ENCODE results near the gene GNG2. TPM values are rescaled to one million over a fixed set of nuclear protein-coding genes. Genes with fewer than 3 reads are reported as not detected.

The GNG2 gene
- total RNA-seq (2011; cell fraction: chromatin; rRNA removed; ENCODE audit: low replicate concordance) = not detected in 2 replicates
- not detected in 2 replicates for total RNA-seq (2011; cell fraction: nucleolus; rRNA removed)
- not detected in 2 replicates for total RNA-seq (2011; cell fraction: nucleoplasm; rRNA removed)
- not detected in 2 replicates for total RNA-seq (2014; rRNA removed)
- not detected in 2 replicates for total RNA-seq (2014; rRNA removed; fragmentation: Illumina TruSeq; extraction: Trizol)
- total RNA-seq (2015; rRNA removed; fragmentation: Illumina TruSeq; extraction: Trizol) = not detected in 2 replicates
- 0.18 TPM in 1 of 2 replicates, not detected in the other for total RNA-seq (2021)
- 0.12 TPM in 1 of 2 replicates, not detected in the other for polyA plus RNA-seq (2011; rRNA removed)
- polyA plus RNA-seq (2011; cell fraction: cytosol; rRNA removed) = not detected in 2 replicates
- polyA plus RNA-seq (2011; cell fraction: nucleus; rRNA removed) = not detected in 2 replicates
- polyA plus RNA-seq (2012) = 0.07 TPM in 1 of 2 replicates, not detected in the other
- polyA plus RNA-seq (2014; fragmentation: Illumina TruSeq; extraction: Trizol) = not detected in 2 replicates
- not detected for polyA plus RNA-seq (2014; fragmentation: Nextera tagmentation; extraction: Ambion mirVana)
- not detected in 2 replicates for polyA plus RNA-seq (2014; rRNA removed)
- polyA minus RNA-seq (2011; rRNA and poly(A)+ RNA removed) = not detected in 2 replicates
- not detected in 2 replicates for polyA minus RNA-seq (2011; cell fraction: cytosol; rRNA and poly(A)+ RNA removed)
- not detected in 2 replicates for polyA minus RNA-seq (2011; cell fraction: nucleus; rRNA and poly(A)+ RNA removed)
- Bru-seq, nascent RNA = percentile 3 among the genes with signal in this experiment
- BruChase-seq, experiment 1, labeled RNA remaining after a 2-hour chase = percentile 5 among the genes with signal in this experiment
- BruChase-seq, experiment 2, labeled RNA remaining after a 6-hour chase = percentile 11 among the genes with signal in this experiment
- long read RNA-seq, experiment 1 = 0 reads
- long read RNA-seq, experiment 2 = 0 reads
- long read RNA-seq, experiment 3 = 0 reads

DNA sequence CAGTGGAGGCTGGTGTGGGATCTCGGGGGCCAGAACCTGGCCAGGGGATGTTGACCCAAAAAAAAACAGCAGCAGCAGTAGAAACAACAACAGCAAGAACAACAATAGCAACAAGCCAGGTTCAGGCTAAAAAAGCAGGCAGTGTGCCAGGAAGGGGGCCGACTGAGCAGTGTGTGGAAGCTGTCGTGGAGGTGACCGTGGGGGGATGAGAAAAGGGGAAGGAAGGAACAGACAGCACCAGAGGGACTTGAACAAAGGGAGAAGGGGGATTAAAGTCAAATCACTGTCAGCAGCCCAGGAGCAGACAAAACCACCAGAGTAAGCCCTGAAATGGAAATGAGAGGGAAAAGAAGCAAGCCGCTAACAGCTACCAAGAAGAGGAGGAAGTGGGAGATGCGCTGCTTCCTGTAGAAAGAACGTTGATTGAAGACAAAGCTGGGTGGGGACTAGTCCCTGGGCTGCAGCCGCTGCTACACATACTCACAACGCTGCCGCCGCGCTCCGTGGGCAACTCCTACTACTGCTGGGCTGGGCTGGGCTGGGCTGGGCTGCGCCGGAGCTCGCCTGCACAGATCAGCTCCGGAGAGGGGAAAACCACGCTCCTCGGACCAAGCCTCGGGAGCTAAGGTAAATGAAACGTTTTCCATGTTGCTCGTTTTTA is at the start of gene GNG2:
Gene GNG2, plus strand, starts transcription at position 449 of the 661 bp plus-strand sequence. CDS start 90,067 bp downstream, outside the sequence.
- DNase-seq (ENCODE audit: extremely low read depth in 1 of 4, low spot score in 3 of 4) (peak in 1 of 4 experiments; percentile 3), ATAC-seq (peak; percentile 54; the same call in 2 of the 3 replicates), FAIRE-seq (no peak)
- Histone ChIP-seq H3K4me1 (replicated peaks in 1 of 2; ENCODE audit: control insufficient read depth in 2 of 2, insufficient read depth in 2 of 2, low read length in 2 of 2) (peaks cover 0 to 4% of the 10 kb centered on the region in 2 experiments; a peak in 1 of 5 replicates), H3K36me3 (ENCODE audit: control insufficient read depth, insufficient read depth, low read length) (no peaks in the 10 kb centered on the region), H2AFZ (ENCODE audit: low read depth, low read length) (no peak within 1 kb of the TSS), H3K4me2 (ENCODE audit: insufficient read depth, low read length) (no peak within 1 kb of the TSS), H3K9me3 (replicated peaks; ENCODE audit: control insufficient read depth, insufficient read depth, low read depth, low read length) (no peaks in the 10 kb centered on the region), H3K27me3 (ENCODE audit: control insufficient read depth in 2 of 2, insufficient read depth in 2 of 2, low read length in 2 of 2) (peaks cover 2 to 9% of the 10 kb centered on the region in 2 experiments; a peak in 2 of 5 replicates), H3K9ac (ENCODE audit: insufficient read depth in 1 of 2, low read depth in 2 of 2, low read length in 2 of 2) (no peak within 1 kb of the TSS), H4K20me1 (replicated peaks; ENCODE audit: control insufficient read depth, insufficient read depth, low read length) (no peaks in the 10 kb centered on the region), H3K4me3 (no peak within 1 kb of the TSS), H3K27ac (ENCODE audit: extremely low read depth, low read depth, low read length) (no peak within 1 kb of the TSS), H3K9me1 (ENCODE audit: control insufficient read depth, insufficient read depth, low read length) (no peaks in the 10 kb centered on the region), H3K79me2 (ENCODE audit: control insufficient read depth, insufficient read depth, low read length) (no peaks in the 10 kb centered on the region)
- intact Hi-C loops (cut with micrococcal nuclease) (no loop called here), in situ Hi-C loops (cut with MboI) (no loop called here)
- ChIA-PET CTCF (ENCODE audit: low intra/inter-chr PET ratio) (no interaction called here), POLR2A (no interaction called here)
- WGBS (ENCODE audit: insufficient coverage, low coverage, missing lambda C conversion rate) = 2% methylated on average over 9 of the region's 22 CpGs
- no TSS peak for BruUV-seq (replicated peaks)
- no peak for TF ChIP-seq HINFP (tag; conservative IDR thresholded peaks at IDR 0.05; ENCODE audit: low read depth)
- TF ChIP-seq CBX2 (IDR thresholded peaks at IDR 0.05; ENCODE audit: insufficient read depth, low read length, poor library complexity, severe bottlenecking) = no peak
- TF ChIP-seq KAT7 (CRISPR knock-in tag; IDR thresholded peaks at IDR 0.05; ENCODE audit: borderline replicate concordance) = no peak
- no peak for TF ChIP-seq MTF1 (CRISPR knock-in tag; IDR thresholded peaks at IDR 0.05; ENCODE audit: borderline replicate concordance)
- no peak for TF ChIP-seq ZNF174 (CRISPR knock-in tag; IDR thresholded peaks at IDR 0.05)
- TF ChIP-seq STAT5A (IDR thresholded peaks at IDR 0.05; ENCODE audit: borderline replicate concordance, low read length) = no peak
- no peak for TF ChIP-seq PHB (CRISPR knock-in tag; IDR thresholded peaks at IDR 0.05)
- no peak for TF ChIP-seq SFPQ (IDR thresholded peaks at IDR 0.05; ENCODE audit: low read depth, low read length)
- TF ChIP-seq GABPA (tag; conservative IDR thresholded peaks at IDR 0.05; ENCODE audit: low read depth) = peak; percentile 5; the same call in 1 of the 2 replicates
- no peak for TF ChIP-seq NCOA4 (IDR thresholded peaks at IDR 0.05; ENCODE audit: partially characterized antibody)
- TF ChIP-seq SAFB (IDR thresholded peaks at IDR 0.05; ENCODE audit: borderline replicate concordance, low read depth, low read length) = no peak
- TF ChIP-seq MCM3 (IDR thresholded peaks at IDR 0.05) = no peak
- no peak for TF ChIP-seq ZBTB2 (IDR thresholded peaks at IDR 0.05)
